GM12872 (cell line): ENCODE measurements around the gene ADARB2.
A peak's percentile ranks its signal among the peaks of the same experiment; 100 is the strongest.

Source experiments
- TF ChIP-seq, protein P1 (sequence below): IDR thresholded peaks from 3 replicates; pipeline ENCODE4 v1.5.1; 2011; ENCODE audit warnings: low read depth, mild to moderate bottlenecking, low read length, moderate library complexity; ENCODE audit not compliant: insufficient read depth

Gene ADARB2

DNA sequence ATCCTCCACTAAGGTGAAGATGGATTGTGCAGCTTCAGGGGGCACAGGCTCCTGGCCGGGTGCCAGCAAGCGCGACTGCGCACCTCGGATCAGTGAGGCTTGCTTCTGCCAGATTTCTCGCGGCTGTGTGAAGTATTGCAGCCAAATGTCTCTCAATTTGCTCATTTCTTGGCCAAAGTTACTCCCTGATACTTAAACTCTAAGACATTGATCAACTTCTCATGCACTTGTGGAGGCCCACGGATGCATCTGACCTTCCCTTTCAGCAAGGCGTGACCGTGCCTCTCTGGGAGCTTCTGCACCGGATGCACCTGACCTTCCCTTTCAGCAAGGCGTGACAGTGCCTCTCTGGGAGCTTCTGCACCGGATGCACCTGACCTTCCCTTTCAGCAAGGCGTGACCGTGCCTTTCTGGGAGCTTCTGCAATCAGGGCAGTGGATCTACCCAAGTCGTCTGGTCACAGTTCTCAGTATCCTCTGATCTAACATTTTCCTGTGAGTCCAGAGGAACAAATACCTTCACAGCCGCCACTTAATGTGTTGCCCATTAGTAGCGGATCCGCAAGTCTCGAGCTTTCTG lies 248.3 kb downstream of the ADARB2 start:
- TF ChIP-seq, protein P1, sequence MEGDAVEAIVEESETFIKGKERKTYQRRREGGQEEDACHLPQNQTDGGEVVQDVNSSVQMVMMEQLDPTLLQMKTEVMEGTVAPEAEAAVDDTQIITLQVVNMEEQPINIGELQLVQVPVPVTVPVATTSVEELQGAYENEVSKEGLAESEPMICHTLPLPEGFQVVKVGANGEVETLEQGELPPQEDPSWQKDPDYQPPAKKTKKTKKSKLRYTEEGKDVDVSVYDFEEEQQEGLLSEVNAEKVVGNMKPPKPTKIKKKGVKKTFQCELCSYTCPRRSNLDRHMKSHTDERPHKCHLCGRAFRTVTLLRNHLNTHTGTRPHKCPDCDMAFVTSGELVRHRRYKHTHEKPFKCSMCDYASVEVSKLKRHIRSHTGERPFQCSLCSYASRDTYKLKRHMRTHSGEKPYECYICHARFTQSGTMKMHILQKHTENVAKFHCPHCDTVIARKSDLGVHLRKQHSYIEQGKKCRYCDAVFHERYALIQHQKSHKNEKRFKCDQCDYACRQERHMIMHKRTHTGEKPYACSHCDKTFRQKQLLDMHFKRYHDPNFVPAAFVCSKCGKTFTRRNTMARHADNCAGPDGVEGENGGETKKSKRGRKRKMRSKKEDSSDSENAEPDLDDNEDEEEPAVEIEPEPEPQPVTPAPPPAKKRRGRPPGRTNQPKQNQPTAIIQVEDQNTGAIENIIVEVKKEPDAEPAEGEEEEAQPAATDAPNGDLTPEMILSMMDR: peak; percentile 50; the same call in 1 of the 3 replicates

- TF ChIP-seq, protein P1: no peak
Observed at GRCh38 chr10:1486841-1487687, 250.3 kb downstream of the ADARB2 start.

GRCh38 chr10:1485357-1485756 lies 252.0 kb downstream of the ADARB2 start:
- TF ChIP-seq, protein P1: no peak

GRCh38 chr10:1483826-1484225 lies 253.5 kb downstream of the ADARB2 start:
- TF ChIP-seq, protein P1: no peak

- TF ChIP-seq, protein P1: no peak
Observed at GRCh38 chr10:1483246-1483645, 254.1 kb downstream of the ADARB2 start.

- TF ChIP-seq, protein P1: no peak
Observed at GRCh38 chr10:1477578-1477977, 259.7 kb downstream of the ADARB2 start.

- TF ChIP-seq, protein P1: no peak
Observed at GRCh38 chr10:1476455-1476803, 260.9 kb downstream of the ADARB2 start.
